Measurements from ENCODE around the gene IGSF9.

Gene IGSF9

DNA sequence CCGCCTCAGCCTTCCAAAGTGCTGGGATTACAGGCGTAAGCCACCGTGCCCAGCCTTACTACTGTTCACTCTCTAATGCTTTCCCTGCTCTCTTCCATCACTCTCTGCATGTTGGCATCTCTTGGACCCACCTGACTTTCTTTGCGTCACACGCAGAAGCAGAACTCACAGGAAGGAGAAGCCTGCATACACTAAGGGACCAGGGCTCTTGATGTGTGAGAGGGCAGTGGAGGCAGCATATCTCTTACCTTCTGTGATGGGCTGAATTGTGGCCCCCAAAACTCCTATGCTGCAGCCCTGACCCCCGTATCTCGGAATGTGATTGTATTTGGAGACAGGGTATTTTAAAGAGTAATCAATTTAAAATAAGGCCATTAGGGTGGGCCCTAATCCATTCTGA is 35.4 kb upstream of the IGSF9 start:
- no peak for DNase-seq
- ATAC-seq (replicated peaks) = no peak
- H3K27ac Mint-ChIP-seq = no peak overlapping the region
- peaks cover 39 to 63% of the 10 kb centered on the region in 2 donors for H3K27me3 Mint-ChIP-seq
- no peaks in the 10 kb centered on the region for H3K9me3 Mint-ChIP-seq
- no peaks in the 10 kb centered on the region for H3K36me3 Mint-ChIP-seq
- no peaks in the 10 kb centered on the region for H3K4me1 Mint-ChIP-seq
- no peak overlapping the region for H3K4me3 Mint-ChIP-seq

GRCh38 chr1:159980076-159980475 is 34.7 kb upstream of the IGSF9 start:
- Mint-ChIP-seq H3K27ac (no peak overlapping the region), H3K4me3 (no peak overlapping the region), H3K4me1 (no peaks in the 10 kb centered on the region), H3K36me3 (no peaks in the 10 kb centered on the region), H3K9me3 (no peaks in the 10 kb centered on the region), H3K27me3 (peaks cover 35 to 60% of the 10 kb centered on the region in 2 donors)
- no peak for DNase-seq
- no peak for ATAC-seq (replicated peaks)

DNA sequence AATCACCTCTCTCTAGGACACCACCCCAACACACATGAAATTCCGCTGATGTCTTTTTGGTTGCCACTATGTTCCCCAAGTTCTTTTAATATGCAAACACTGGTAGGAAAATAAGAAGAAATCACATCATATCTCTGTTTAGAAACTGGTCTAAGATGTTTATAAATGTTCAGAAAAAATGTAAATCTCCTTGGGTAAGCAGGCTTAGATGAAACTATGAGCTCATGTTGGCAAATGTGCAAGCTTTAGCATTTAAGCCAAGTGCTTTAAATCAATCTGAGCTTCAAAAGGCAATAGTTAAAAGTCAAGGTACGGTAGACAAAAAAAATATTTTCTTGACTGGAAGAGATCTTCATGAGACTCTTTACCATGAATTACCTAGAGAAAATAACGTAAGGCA is 33.8 kb upstream of the IGSF9 start:
- H3K27ac Mint-ChIP-seq = no peak overlapping the region
- DNase-seq = no peak
- no peak for ATAC-seq (replicated peaks)
- peaks cover 32 to 57% of the 10 kb centered on the region in 2 donors for H3K27me3 Mint-ChIP-seq
- no peak overlapping the region for H3K4me3 Mint-ChIP-seq
- no peaks in the 10 kb centered on the region for H3K4me1 Mint-ChIP-seq
- H3K9me3 Mint-ChIP-seq = no peaks in the 10 kb centered on the region
- H3K36me3 Mint-ChIP-seq = no peaks in the 10 kb centered on the region

- DNase-seq = no peak
- H3K36me3 Mint-ChIP-seq = no peaks in the 10 kb centered on the region
- no peaks in the 10 kb centered on the region for H3K9me3 Mint-ChIP-seq
Measured at GRCh38 chr1:159978107-159978398, 32.6 kb upstream of the IGSF9 start.

DNA sequence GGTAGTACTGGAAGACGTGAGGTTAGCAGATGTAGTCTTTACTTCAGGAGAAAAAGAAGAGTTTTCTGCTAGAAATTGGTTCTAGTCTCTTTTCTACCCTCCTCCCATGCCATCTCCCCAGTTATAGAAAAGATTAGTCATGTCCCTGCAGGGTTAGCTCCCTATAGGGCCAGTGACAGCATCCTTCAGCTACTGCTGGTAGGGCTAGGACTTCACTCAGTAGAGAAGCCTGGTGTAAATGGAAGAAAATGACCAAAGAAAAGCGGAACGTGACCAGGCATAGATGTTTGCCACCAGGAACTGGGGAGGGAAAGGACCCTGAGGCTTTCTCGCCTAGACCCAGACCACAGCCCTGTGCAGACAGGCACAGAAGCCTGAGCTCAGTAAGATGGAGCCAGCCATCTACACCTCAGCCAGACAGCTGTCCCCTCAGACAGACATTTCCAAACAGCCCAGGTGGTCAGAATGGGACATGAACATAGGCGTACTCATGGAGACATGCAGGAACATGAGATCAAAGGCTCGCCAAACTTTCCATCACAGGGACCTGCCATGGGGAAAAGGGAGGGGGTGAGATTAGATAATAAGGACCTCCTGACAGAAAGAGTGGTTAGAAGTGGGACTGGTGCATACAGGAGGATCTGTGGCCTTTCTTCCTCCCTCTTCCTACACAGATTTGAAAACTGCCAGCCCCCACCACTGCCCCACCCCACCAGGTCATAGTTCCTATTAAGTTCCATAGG is 32.1 kb upstream of the IGSF9 start:
- H3K27ac Mint-ChIP-seq = no peak overlapping the region
- H3K36me3 Mint-ChIP-seq = no peaks in the 10 kb centered on the region
- no peaks in the 10 kb centered on the region for H3K9me3 Mint-ChIP-seq
- no peaks in the 10 kb centered on the region for H3K4me1 Mint-ChIP-seq
- ATAC-seq (replicated peaks) (no peak), DNase-seq (no peak)
- peaks cover 25 to 43% of the 10 kb centered on the region in 2 donors for H3K27me3 Mint-ChIP-seq
- H3K4me3 Mint-ChIP-seq = no peak overlapping the region

More at GRCh38 chr1:159978107-159978398, 32.6 kb upstream of the IGSF9 start:
- no peak overlapping the region for H3K4me3 Mint-ChIP-seq
- H3K27ac Mint-ChIP-seq = no peak overlapping the region
- ATAC-seq (replicated peaks) = no peak
- no peaks in the 10 kb centered on the region for H3K4me1 Mint-ChIP-seq
- peaks cover 27 to 46% of the 10 kb centered on the region in 2 donors for H3K27me3 Mint-ChIP-seq

- no peaks in the 10 kb centered on the region for H3K4me1 Mint-ChIP-seq
- no peak overlapping the region for H3K4me3 Mint-ChIP-seq
- DNase-seq = no peak
- H3K27ac Mint-ChIP-seq = no peak overlapping the region
- ATAC-seq (replicated peaks) = no peak
- H3K27me3 Mint-ChIP-seq = peaks cover 4 to 33% of the 10 kb centered on the region in 2 donors
- H3K9me3 Mint-ChIP-seq = no peaks in the 10 kb centered on the region
- no peaks in the 10 kb centered on the region for H3K36me3 Mint-ChIP-seq
Measured at GRCh38 chr1:159974350-159974965, 29.0 kb upstream of the IGSF9 start.

GRCh38 chr1:159973350-159973940 is 28.0 kb upstream of the IGSF9 start:
- peaks cover 6 to 36% of the 10 kb centered on the region in 2 donors for H3K27me3 Mint-ChIP-seq
- no peak for DNase-seq
- no peak for ATAC-seq (replicated peaks)
- peaks cover 0 to 2% of the 10 kb centered on the region in 2 donors for H3K4me1 Mint-ChIP-seq
- no peaks in the 10 kb centered on the region for H3K36me3 Mint-ChIP-seq
- no peak overlapping the region for H3K4me3 Mint-ChIP-seq
- H3K27ac Mint-ChIP-seq = no peak overlapping the region
- no peaks in the 10 kb centered on the region for H3K9me3 Mint-ChIP-seq

GRCh38 chr1:159972443-159973205 is 27.2 kb upstream of the IGSF9 start:
- no peak for DNase-seq
- H3K27ac Mint-ChIP-seq = no peak overlapping the region
- ATAC-seq (replicated peaks) = no peak
- no peaks in the 10 kb centered on the region for H3K36me3 Mint-ChIP-seq
- H3K4me3 Mint-ChIP-seq = no peak overlapping the region
- peaks cover 12 to 41% of the 10 kb centered on the region in 2 donors for H3K27me3 Mint-ChIP-seq
- H3K4me1 Mint-ChIP-seq = peaks cover 0 to 2% of the 10 kb centered on the region in 2 donors
- no peaks in the 10 kb centered on the region for H3K9me3 Mint-ChIP-seq

GRCh38 chr1:159970932-159971342 is 25.5 kb upstream of the IGSF9 start:
- ATAC-seq (replicated peaks) (no peak), DNase-seq (no peak)
- Mint-ChIP-seq H3K27ac (no peak overlapping the region), H3K4me1 (peaks cover 0 to 2% of the 10 kb centered on the region in 2 donors), H3K36me3 (no peaks in the 10 kb centered on the region), H3K27me3 (peaks cover 12 to 30% of the 10 kb centered on the region in 2 donors), H3K4me3 (no peak overlapping the region), H3K9me3 (no peaks in the 10 kb centered on the region)

- no peaks in the 10 kb centered on the region for H3K36me3 Mint-ChIP-seq
- ATAC-seq (replicated peaks) (no peak), DNase-seq (no peak)
- peaks cover 12 to 37% of the 10 kb centered on the region in 2 donors for H3K27me3 Mint-ChIP-seq
- no peaks in the 10 kb centered on the region for H3K9me3 Mint-ChIP-seq
- no peak overlapping the region for H3K27ac Mint-ChIP-seq
- no peak overlapping the region for H3K4me3 Mint-ChIP-seq
- peaks cover 0 to 2% of the 10 kb centered on the region in 2 donors for H3K4me1 Mint-ChIP-seq
Measured at GRCh38 chr1:159968901-159969300, 23.5 kb upstream of the IGSF9 start.

- Mint-ChIP-seq H3K4me3 (no peak overlapping the region), H3K9me3 (no peaks in the 10 kb centered on the region), H3K27me3 (peaks cover 17 to 35% of the 10 kb centered on the region in 2 donors), H3K4me1 (peaks cover 0 to 2% of the 10 kb centered on the region in 2 donors), H3K27ac (no peak overlapping the region), H3K36me3 (no peaks in the 10 kb centered on the region)
- DNase-seq (no peak), ATAC-seq (replicated peaks) (no peak)
Measured at GRCh38 chr1:159965263-159965662, 19.9 kb upstream of the IGSF9 start.

- no peak overlapping the region for H3K4me3 Mint-ChIP-seq
- ATAC-seq (replicated peaks) (no peak), DNase-seq (no peak)
- H3K9me3 Mint-ChIP-seq = no peaks in the 10 kb centered on the region
- peaks cover 7 to 8% of the 10 kb centered on the region in 2 donors for H3K4me1 Mint-ChIP-seq
- H3K27me3 Mint-ChIP-seq = peaks cover 22 to 41% of the 10 kb centered on the region in 2 donors
- no peaks in the 10 kb centered on the region for H3K36me3 Mint-ChIP-seq
- H3K27ac Mint-ChIP-seq = no peak overlapping the region
Measured at GRCh38 chr1:159964144-159964543, 18.7 kb upstream of the IGSF9 start.

- DNase-seq (no peak), ATAC-seq (replicated peaks) (no peak)
- no peaks in the 10 kb centered on the region for H3K9me3 Mint-ChIP-seq
- H3K27ac Mint-ChIP-seq = no peak overlapping the region
- H3K27me3 Mint-ChIP-seq = peaks cover 11 to 35% of the 10 kb centered on the region in 2 donors
- H3K4me1 Mint-ChIP-seq = peaks cover 7 to 13% of the 10 kb centered on the region in 2 donors
- no peaks in the 10 kb centered on the region for H3K36me3 Mint-ChIP-seq
- no peak overlapping the region for H3K4me3 Mint-ChIP-seq
Measured at GRCh38 chr1:159962176-159962575, 16.8 kb upstream of the IGSF9 start.

- Mint-ChIP-seq H3K4me1 (peaks cover 7 to 13% of the 10 kb centered on the region in 2 donors), H3K27ac (no peak overlapping the region), H3K27me3 (peaks cover 12 to 35% of the 10 kb centered on the region in 2 donors), H3K9me3 (no peaks in the 10 kb centered on the region), H3K4me3 (no peak overlapping the region), H3K36me3 (no peaks in the 10 kb centered on the region)
- no peak for DNase-seq
- ATAC-seq (replicated peaks) = no peak
Measured at GRCh38 chr1:159961636-159962035, 16.2 kb upstream of the IGSF9 start.

Measured in stimulated activated naive B cell treated with anti-CD40 and anti-IgM and Interleukin-4, amounts not matched to agents 10 μg/mL and 1 μg/mL and 100 μg/mL, for 72 hours (primary cell).